ENCODE measurements around the gene ISL2.
"Not testable (repeated sequence)": the region's sequence is repeated elsewhere in the genome, so short reads cannot be mapped to it uniquely, and the experiment has no call there.

The ISL2 gene

DNA sequence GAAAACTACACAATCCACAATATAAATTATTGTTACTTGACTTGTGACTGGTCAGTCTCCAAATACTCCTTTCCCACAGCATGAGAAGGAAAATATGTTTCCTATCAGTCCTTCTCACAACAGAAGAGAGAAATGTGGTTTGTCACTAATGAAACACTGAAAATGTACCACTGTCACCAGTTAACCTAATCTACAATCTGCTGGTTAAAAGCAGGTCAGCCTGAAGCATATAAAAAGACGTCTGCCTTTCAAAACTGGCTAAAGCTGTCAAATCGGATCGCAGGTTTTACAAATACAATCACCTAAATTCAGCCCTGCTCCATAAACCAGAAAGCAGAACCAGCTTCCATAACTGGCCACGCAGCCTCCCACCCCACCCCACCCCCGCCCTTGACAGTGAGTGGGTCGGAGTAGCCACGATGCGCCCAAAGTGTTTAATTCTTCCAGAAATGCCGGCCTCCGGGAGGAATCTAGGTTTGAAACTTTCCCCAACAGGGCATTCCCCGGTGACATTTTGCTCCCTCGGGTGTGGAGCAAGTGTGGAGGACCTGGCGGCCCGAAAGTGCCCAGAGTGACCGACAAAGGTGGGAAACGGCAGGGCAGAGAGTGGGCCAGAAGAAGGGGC, 26.0 kb upstream of the ISL2 start:
- H3K4me3 ChIP-seq (ENCODE audit: low read length in 2 of 2): peak overlapping the region; percentile 92 to 99

DNA sequence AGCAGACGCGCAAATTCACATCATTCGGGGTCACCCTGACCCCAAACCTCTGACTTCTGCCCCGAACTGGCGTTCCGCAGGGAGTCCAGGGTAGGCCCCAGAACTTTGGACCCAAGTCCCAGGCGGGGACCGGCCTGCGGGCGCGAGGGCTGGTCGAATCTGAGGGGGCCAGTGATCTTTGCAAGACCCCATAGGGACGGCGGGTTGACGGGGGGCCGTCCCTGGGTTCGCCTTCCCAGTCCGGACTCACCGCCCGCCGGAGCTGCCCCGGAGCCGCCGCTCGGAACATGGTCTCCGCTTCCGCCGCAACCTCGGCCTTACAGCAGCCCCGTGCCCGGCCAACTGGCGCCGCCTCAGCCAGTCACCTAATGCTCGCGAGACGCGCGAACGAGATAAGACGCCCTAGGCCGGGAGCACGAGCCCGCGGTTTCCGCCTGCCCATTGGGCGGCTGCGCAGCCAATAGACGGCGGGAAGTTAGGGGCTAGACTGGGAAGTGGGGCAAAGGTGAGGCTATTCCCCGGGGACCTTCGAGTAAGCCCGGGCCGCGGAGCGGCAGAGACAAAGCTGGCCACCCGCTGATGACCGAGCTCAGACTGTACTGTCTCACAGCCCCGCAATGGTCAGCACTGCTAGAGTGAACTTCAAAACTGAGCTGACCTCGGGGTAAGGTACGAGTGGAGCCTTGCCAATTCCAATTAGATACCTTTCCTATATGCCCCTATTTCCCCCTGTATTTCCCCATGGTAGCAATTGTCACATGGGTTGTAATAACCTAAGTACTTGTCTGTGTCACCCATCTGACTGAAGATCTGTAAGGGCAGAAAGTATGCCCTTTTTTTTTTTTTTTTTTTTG, 25.2 kb upstream of the ISL2 start, which contains the start of gene ETFA:
Gene ETFA (minus strand): TSS at position 370 of the 854 bp plus-strand sequence. CDS start 81 bp downstream, at position 289.
- peak within 1 kb of the TSS; percentile 89 to 90 for H3K27ac ChIP-seq (ENCODE audit: low read depth in 2 of 2, low read length in 2 of 2)
- peak within 1 kb of the TSS; percentile 90 to 93 for H3K9ac ChIP-seq (ENCODE audit: low read depth in 1 of 2, low read length in 2 of 2)
- no peaks in the 10 kb centered on the region for H3K27me3 ChIP-seq (ENCODE audit: control insufficient read depth in 2 of 2, insufficient read depth in 2 of 2, low read length in 2 of 2)
- H3K4me3 ChIP-seq (ENCODE audit: low read length in 2 of 2): peak within 1 kb of the TSS; percentile 92 to 99
- no peaks in the 10 kb centered on the region for H3K36me3 ChIP-seq (ENCODE audit: control insufficient read depth in 2 of 2, insufficient read depth in 2 of 2, low read length in 2 of 2)
- no peaks in the 10 kb centered on the region for H3K9me3 ChIP-seq (ENCODE audit: control insufficient read depth in 2 of 2, low read length in 2 of 2)
- H3K4me1 ChIP-seq (ENCODE audit: control insufficient read depth in 2 of 2, insufficient read depth in 2 of 2, low read length in 2 of 2): peaks cover 10 to 13% of the 10 kb centered on the region in 2 donors

More for the DNA sequence above, 26.0 kb upstream of the ISL2 start:
- H3K9me3 ChIP-seq (ENCODE audit: control insufficient read depth in 2 of 2, low read length in 2 of 2): no peaks in the 10 kb centered on the region
- peak overlapping the region; percentile 89 to 90 for H3K27ac ChIP-seq (ENCODE audit: low read depth in 2 of 2, low read length in 2 of 2)
- no peaks in the 10 kb centered on the region for H3K36me3 ChIP-seq (ENCODE audit: control insufficient read depth in 2 of 2, insufficient read depth in 2 of 2, low read length in 2 of 2)
- H3K27me3 ChIP-seq (ENCODE audit: control insufficient read depth in 2 of 2, insufficient read depth in 2 of 2, low read length in 2 of 2): no peaks in the 10 kb centered on the region
- peak overlapping the region; percentile 90 to 93 for H3K9ac ChIP-seq (ENCODE audit: low read depth in 1 of 2, low read length in 2 of 2)
- H3K4me1 ChIP-seq (ENCODE audit: control insufficient read depth in 2 of 2, insufficient read depth in 2 of 2, low read length in 2 of 2): peaks cover 10 to 13% of the 10 kb centered on the region in 2 donors

DNA sequence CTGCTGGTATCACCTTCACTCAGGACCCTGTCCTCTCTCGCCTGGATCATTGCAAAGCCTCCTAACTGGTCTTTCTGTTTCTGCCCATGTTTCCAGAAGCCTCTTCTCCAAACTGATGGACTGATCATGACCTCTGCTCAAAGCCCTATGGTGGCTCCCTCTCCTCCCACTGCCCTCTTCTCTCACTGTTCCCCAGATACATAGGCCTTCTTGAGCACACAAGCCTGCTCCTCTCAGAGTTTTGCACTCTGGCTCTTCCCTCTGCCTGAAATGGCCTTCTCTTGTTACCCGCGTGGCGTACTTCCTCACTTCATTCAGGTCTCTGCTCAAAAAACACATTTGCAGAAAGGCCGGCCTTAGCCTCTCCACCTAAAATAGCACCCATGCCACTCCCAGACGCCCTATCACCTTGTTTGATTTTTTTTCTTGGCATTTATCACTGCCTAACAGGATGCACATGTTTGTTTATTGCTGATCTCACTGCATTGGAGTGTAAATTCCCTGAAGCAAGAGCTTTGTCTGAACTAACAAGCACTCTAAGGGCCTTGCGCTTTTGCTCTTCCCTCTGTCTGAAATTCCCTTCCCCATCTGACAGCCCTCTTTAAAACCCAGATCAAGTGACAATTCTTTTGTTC, 23.9 kb upstream of the ISL2 start:
- no peaks in the 10 kb centered on the region for H3K36me3 ChIP-seq (ENCODE audit: control insufficient read depth in 2 of 2, insufficient read depth in 2 of 2, low read length in 2 of 2)
- no peak overlapping the region for H3K9ac ChIP-seq (ENCODE audit: low read depth in 1 of 2, low read length in 2 of 2)
- no peaks in the 10 kb centered on the region for H3K9me3 ChIP-seq (ENCODE audit: control insufficient read depth in 2 of 2, low read length in 2 of 2)
- no peak overlapping the region for H3K4me3 ChIP-seq (ENCODE audit: low read length in 2 of 2)
- no peak overlapping the region for H3K27ac ChIP-seq (ENCODE audit: low read depth in 2 of 2, low read length in 2 of 2)
- H3K27me3 ChIP-seq (ENCODE audit: control insufficient read depth in 2 of 2, insufficient read depth in 2 of 2, low read length in 2 of 2): no peaks in the 10 kb centered on the region
- peaks cover 10 to 13% of the 10 kb centered on the region in 2 donors for H3K4me1 ChIP-seq (ENCODE audit: control insufficient read depth in 2 of 2, insufficient read depth in 2 of 2, low read length in 2 of 2)

DNA sequence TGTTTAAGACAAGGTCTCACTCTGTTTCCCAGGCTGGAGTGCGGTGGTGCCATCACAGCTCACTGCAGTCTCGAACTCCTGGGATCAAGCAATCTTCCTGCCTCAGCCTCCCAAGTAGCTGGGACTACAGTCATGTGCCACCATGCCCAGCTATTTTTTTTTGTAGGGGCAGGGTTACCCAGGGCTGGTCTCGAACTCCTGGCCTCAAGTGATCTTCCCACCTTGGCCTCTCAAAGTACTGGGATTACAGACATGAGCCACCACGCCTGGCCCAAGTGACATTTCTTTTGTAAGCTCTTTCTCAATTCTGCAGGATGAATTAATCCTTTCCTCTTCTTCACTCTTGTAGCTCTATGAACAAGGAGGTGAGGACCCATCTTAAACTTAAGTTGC, 23.4 kb upstream of the ISL2 start:
- H3K4me3 ChIP-seq (ENCODE audit: low read length in 2 of 2); H3K9ac ChIP-seq (ENCODE audit: low read depth in 1 of 2, low read length in 2 of 2); H3K27me3 ChIP-seq (ENCODE audit: control insufficient read depth in 2 of 2, insufficient read depth in 2 of 2, low read length in 2 of 2); H3K36me3 ChIP-seq (ENCODE audit: control insufficient read depth in 2 of 2, insufficient read depth in 2 of 2, low read length in 2 of 2); H3K27ac ChIP-seq (ENCODE audit: low read depth in 2 of 2, low read length in 2 of 2); H3K9me3 ChIP-seq (ENCODE audit: control insufficient read depth in 2 of 2, low read length in 2 of 2): not testable (repeated sequence)
- H3K4me1 ChIP-seq (ENCODE audit: control insufficient read depth in 2 of 2, insufficient read depth in 2 of 2, low read length in 2 of 2): peaks cover 10 to 13% of the 10 kb centered on the region in 2 donors

DNA sequence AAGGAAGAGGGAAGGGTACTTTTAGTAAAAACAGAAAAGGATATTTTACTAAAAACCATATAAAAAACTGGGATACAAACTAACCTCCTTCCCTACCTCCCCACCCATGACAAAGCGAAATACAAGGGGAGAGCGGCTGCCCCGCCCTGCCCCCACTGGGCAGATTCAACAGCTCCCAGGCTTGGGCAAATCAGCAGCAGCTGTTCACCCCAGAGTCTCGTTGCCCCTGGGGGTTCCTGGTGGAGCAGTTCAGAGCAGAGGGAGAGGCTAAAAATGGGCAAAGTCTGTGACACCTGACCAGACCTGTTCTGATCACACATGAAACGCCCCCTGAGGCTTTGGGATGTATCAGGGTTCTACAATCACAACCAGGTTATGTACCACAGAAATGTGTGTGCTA, 22.8 kb upstream of the ISL2 start:
- Histone ChIP-seq H3K9ac (ENCODE audit: low read depth in 1 of 2, low read length in 2 of 2) (no peak overlapping the region), H3K27ac (ENCODE audit: low read depth in 2 of 2, low read length in 2 of 2) (no peak overlapping the region), H3K4me1 (ENCODE audit: control insufficient read depth in 2 of 2, insufficient read depth in 2 of 2, low read length in 2 of 2) (peaks cover 10 to 13% of the 10 kb centered on the region in 2 donors)

DNA sequence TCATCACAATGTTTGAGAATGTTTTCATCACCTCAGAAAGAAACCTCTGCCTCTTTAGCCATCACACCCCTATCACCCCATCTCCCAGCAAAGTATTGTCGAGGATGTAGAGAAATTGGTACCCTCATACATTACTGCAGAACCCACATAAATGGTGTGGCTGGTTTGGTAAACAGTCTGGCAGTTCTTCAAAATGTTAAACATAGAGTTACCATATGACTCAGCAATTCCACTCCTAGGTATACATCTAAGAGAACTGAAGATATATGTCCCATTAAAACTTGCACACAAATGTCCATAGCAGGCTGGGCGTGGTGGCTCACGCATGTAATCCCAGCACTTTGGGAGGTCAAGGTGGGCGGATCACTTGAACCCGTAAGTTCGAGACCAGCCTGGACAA, 16.6 kb upstream of the ISL2 start:
- H3K9me3 ChIP-seq (ENCODE audit: control insufficient read depth in 2 of 2, low read length in 2 of 2): no peaks in the 10 kb centered on the region
- no peaks in the 10 kb centered on the region for H3K36me3 ChIP-seq (ENCODE audit: control insufficient read depth in 2 of 2, insufficient read depth in 2 of 2, low read length in 2 of 2)
- H3K4me1 ChIP-seq (ENCODE audit: control insufficient read depth in 2 of 2, insufficient read depth in 2 of 2, low read length in 2 of 2): no peaks in the 10 kb centered on the region
- H3K4me3 ChIP-seq (ENCODE audit: low read length in 2 of 2): no peak overlapping the region
- H3K9ac ChIP-seq (ENCODE audit: low read depth in 1 of 2, low read length in 2 of 2): no peak overlapping the region
- H3K27me3 ChIP-seq (ENCODE audit: control insufficient read depth in 2 of 2, insufficient read depth in 2 of 2, low read length in 2 of 2): peaks cover 9 to 11% of the 10 kb centered on the region in 2 donors
- H3K27ac ChIP-seq (ENCODE audit: low read depth in 2 of 2, low read length in 2 of 2): no peak overlapping the region

More for the DNA sequence above, 22.8 kb upstream of the ISL2 start:
- Histone ChIP-seq H3K27me3 (ENCODE audit: control insufficient read depth in 2 of 2, insufficient read depth in 2 of 2, low read length in 2 of 2) (no peaks in the 10 kb centered on the region), H3K4me3 (ENCODE audit: low read length in 2 of 2) (no peak overlapping the region), H3K9me3 (ENCODE audit: control insufficient read depth in 2 of 2, low read length in 2 of 2) (no peaks in the 10 kb centered on the region), H3K36me3 (ENCODE audit: control insufficient read depth in 2 of 2, insufficient read depth in 2 of 2, low read length in 2 of 2) (no peaks in the 10 kb centered on the region)

DNA sequence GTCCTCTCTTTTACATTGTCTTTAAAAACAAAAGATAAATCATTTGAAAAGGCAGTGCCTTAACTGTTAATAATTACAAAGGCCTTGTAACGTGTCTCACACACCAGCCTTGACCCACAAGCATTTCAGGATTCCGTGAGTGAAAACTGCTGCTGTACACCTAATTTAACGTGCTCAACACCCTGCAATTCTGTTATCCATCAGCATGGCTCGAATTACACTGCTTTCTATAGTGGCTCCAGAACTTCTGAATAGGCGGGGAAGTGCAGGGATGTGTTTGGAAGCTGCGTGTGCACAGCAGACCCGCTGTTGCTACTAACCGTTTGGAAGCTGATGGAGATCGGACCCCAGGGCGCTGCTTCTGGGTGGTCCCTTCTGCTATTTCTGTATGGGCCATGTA, 15.4 kb upstream of the ISL2 start:
- no peaks in the 10 kb centered on the region for H3K36me3 ChIP-seq (ENCODE audit: control insufficient read depth in 2 of 2, insufficient read depth in 2 of 2, low read length in 2 of 2)
- H3K9me3 ChIP-seq (ENCODE audit: control insufficient read depth in 2 of 2, low read length in 2 of 2): no peaks in the 10 kb centered on the region
- no peak overlapping the region for H3K9ac ChIP-seq (ENCODE audit: low read depth in 1 of 2, low read length in 2 of 2)
- no peaks in the 10 kb centered on the region for H3K4me1 ChIP-seq (ENCODE audit: control insufficient read depth in 2 of 2, insufficient read depth in 2 of 2, low read length in 2 of 2)
- H3K4me3 ChIP-seq (ENCODE audit: low read length in 2 of 2): no peak overlapping the region
- peaks cover 9 to 11% of the 10 kb centered on the region in 2 donors for H3K27me3 ChIP-seq (ENCODE audit: control insufficient read depth in 2 of 2, insufficient read depth in 2 of 2, low read length in 2 of 2)
- H3K27ac ChIP-seq (ENCODE audit: low read depth in 2 of 2, low read length in 2 of 2): no peak overlapping the region

DNA sequence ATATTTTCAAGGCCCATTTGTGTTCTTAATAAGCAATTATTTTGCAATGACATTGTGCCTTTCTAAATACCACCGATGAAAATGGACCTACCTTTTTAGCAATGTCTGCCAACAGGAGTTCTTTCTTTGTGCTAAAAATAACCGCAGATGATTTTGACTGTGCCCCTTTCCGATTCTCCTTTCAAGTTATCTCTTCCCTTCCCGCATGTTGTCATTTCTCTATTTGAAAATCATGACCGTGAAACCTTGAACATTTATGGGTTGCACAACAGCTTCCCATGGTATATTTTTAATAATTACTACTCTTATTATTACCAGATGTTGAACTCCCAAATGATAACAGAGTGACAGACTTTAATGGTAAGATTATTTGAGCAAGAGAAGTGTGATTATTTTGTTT, 15.0 kb upstream of the ISL2 start:
- Histone ChIP-seq H3K4me3 (ENCODE audit: low read length in 2 of 2) (no peak overlapping the region), H3K27me3 (ENCODE audit: control insufficient read depth in 2 of 2, insufficient read depth in 2 of 2, low read length in 2 of 2) (peaks cover 9 to 11% of the 10 kb centered on the region in 2 donors), H3K4me1 (ENCODE audit: control insufficient read depth in 2 of 2, insufficient read depth in 2 of 2, low read length in 2 of 2) (no peaks in the 10 kb centered on the region), H3K27ac (ENCODE audit: low read depth in 2 of 2, low read length in 2 of 2) (no peak overlapping the region), H3K9ac (ENCODE audit: low read depth in 1 of 2, low read length in 2 of 2) (no peak overlapping the region), H3K9me3 (ENCODE audit: control insufficient read depth in 2 of 2, low read length in 2 of 2) (no peaks in the 10 kb centered on the region), H3K36me3 (ENCODE audit: control insufficient read depth in 2 of 2, insufficient read depth in 2 of 2, low read length in 2 of 2) (no peaks in the 10 kb centered on the region)

DNA sequence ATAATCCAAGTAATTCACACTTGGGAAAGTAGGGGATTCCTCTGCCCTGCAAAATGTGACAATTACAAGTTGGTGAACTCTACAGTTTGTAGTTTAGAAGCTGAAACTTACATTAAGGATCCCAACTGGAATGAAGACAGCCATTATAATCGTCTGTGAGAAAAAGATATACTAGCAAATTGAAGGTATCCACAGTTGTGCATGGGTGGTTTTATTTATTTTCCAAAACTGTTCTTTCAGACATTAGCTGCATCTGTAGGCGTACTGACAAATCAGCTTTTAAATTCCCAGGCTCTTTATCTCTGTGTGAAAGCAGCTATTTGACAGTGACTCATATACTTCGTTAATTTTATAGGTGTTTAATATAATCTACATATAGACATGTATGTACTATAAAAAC, 12.5 kb upstream of the ISL2 start:
- no peaks in the 10 kb centered on the region for H3K9me3 ChIP-seq (ENCODE audit: control insufficient read depth in 2 of 2, low read length in 2 of 2)
- H3K27me3 ChIP-seq (ENCODE audit: control insufficient read depth in 2 of 2, insufficient read depth in 2 of 2, low read length in 2 of 2): peaks cover 11% of the 10 kb centered on the region in 2 donors
- no peaks in the 10 kb centered on the region for H3K36me3 ChIP-seq (ENCODE audit: control insufficient read depth in 2 of 2, insufficient read depth in 2 of 2, low read length in 2 of 2)
- H3K4me1 ChIP-seq (ENCODE audit: control insufficient read depth in 2 of 2, insufficient read depth in 2 of 2, low read length in 2 of 2): no peaks in the 10 kb centered on the region
- no peak overlapping the region for H3K4me3 ChIP-seq (ENCODE audit: low read length in 2 of 2)
- no peak overlapping the region for H3K27ac ChIP-seq (ENCODE audit: low read depth in 2 of 2, low read length in 2 of 2)
- no peak overlapping the region for H3K9ac ChIP-seq (ENCODE audit: low read depth in 1 of 2, low read length in 2 of 2)

DNA sequence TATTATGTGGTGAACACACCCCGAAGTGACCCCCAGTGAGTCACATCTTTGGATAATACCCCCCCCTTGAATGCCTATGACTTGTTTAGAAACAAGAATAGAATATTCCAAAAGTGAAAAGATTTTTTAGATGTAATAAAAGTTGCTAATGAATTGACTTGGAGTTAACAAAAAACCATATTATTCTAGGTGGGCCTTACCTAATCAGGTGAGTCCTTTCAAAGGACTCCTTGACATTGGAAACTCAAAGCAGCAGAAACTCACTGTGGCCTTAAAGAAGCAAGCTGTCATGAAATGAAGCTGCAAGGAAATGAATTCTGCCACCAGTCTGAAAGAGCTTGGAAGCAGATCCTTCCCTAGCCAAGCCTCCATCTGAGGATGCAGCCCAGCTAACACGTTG, 10.9 kb upstream of the ISL2 start:
- Histone ChIP-seq H3K36me3 (ENCODE audit: control insufficient read depth in 2 of 2, insufficient read depth in 2 of 2, low read length in 2 of 2) (no peaks in the 10 kb centered on the region), H3K4me1 (ENCODE audit: control insufficient read depth in 2 of 2, insufficient read depth in 2 of 2, low read length in 2 of 2) (no peaks in the 10 kb centered on the region), H3K9ac (ENCODE audit: low read depth in 1 of 2, low read length in 2 of 2) (no peak overlapping the region), H3K27me3 (ENCODE audit: control insufficient read depth in 2 of 2, insufficient read depth in 2 of 2, low read length in 2 of 2) (peaks cover 11 to 14% of the 10 kb centered on the region in 2 donors), H3K4me3 (ENCODE audit: low read length in 2 of 2) (no peak overlapping the region), H3K27ac (ENCODE audit: low read depth in 2 of 2, low read length in 2 of 2) (no peak overlapping the region), H3K9me3 (ENCODE audit: control insufficient read depth in 2 of 2, low read length in 2 of 2) (no peaks in the 10 kb centered on the region)
